Measurements from ENCODE around the gene PXYLP1. TPM values are rescaled to one million over a fixed set of nuclear protein-coding genes. Genes with fewer than 3 reads are reported as not detected.

PXYLP1 gene
- total and polyA plus RNA-seq, 9 of the 15 experiments (the other 6 are each of a cell fraction or from before 2014, with no cell fraction given): 0.80 to 2.9 (median 1.3) TPM

GRCh38 chr3:141312354-141313092, 80.9 kb downstream of the PXYLP1 start (continued):
- no peak for TF ChIP-seq BCLAF1 (IDR thresholded peaks at IDR 0.05; ENCODE audit: borderline replicate concordance in 1 of 2, control insufficient read depth in 1 of 2, low read depth in 2 of 2, low read length in 1 of 2)
- TF ChIP-seq EWSR1 (IDR thresholded peaks at IDR 0.05; ENCODE audit: borderline replicate concordance, low read depth, partially characterized antibody): no peak
- TF ChIP-seq CBFA2T2 (conservative IDR thresholded peaks at IDR 0.05): peak; percentile 76
- no peak; the same call in 1 of the 2 replicates for TF ChIP-seq ESRRA (IDR thresholded peaks at IDR 0.05; ENCODE audit: borderline replicate concordance, low read depth)
- no peak for TF ChIP-seq TGIF2 (CRISPR knock-in tag; IDR thresholded peaks at IDR 0.05)
- TF ChIP-seq, protein P1, sequence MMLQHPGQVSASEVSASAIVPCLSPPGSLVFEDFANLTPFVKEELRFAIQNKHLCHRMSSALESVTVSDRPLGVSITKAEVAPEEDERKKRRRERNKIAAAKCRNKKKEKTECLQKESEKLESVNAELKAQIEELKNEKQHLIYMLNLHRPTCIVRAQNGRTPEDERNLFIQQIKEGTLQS (IDR thresholded peaks at IDR 0.05): no peak
- TF ChIP-seq, protein P1 (CRISPR knock-in tag; conservative IDR thresholded peaks at IDR 0.05): no peak
- no peak for TF ChIP-seq ZNF124 (CRISPR knock-in tag; IDR thresholded peaks at IDR 0.05)
- TF ChIP-seq, protein P2, sequence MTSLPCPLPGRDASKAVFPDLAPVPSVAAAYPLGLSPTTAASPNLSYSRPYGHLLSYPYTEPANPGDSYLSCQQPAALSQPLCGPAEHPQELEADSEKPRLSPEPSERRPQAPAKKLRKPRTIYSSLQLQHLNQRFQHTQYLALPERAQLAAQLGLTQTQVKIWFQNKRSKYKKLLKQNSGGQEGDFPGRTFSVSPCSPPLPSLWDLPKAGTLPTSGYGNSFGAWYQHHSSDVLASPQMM (CRISPR knock-in tag; IDR thresholded peaks at IDR 0.05): peak; percentile 83
- no peak for TF ChIP-seq SIX5 (IDR thresholded peaks at IDR 0.05; ENCODE audit: borderline replicate concordance in 1 of 2, insufficient read depth in 1 of 2, low read depth in 1 of 2, low read length in 2 of 2)
- no peak for TF ChIP-seq NCOA6 (IDR thresholded peaks at IDR 0.05)
- TF ChIP-seq LEF1 (IDR thresholded peaks at IDR 0.05): peak; percentile 91
- TF ChIP-seq SMAD2 (IDR thresholded peaks at IDR 0.05; ENCODE audit: low read depth, low read length): no peak
- TF ChIP-seq ARID1B (IDR thresholded peaks at IDR 0.05): peak; percentile 81
- TF ChIP-seq KDM2B (CRISPR knock-in tag; IDR thresholded peaks at IDR 0.05): peak; percentile 99
- no peak for TF ChIP-seq XRCC5 (IDR thresholded peaks at IDR 0.05; ENCODE audit: low read depth, low read length)
- peak; percentile 85 for TF ChIP-seq HNRNPL (IDR thresholded peaks at IDR 0.05; ENCODE audit: low read depth, low read length)
- no peak for TF ChIP-seq SMAD1 (IDR thresholded peaks at IDR 0.05; ENCODE audit: low read depth, low read length, partially characterized antibody)
- peak; percentile 100 for TF ChIP-seq ZNF584 (CRISPR knock-in tag; IDR thresholded peaks at IDR 0.05; ENCODE audit: low read depth)
- peak; percentile 98 for TF ChIP-seq ZFP1 (CRISPR knock-in tag; IDR thresholded peaks at IDR 0.05)
- no peak for TF ChIP-seq KAT7 (CRISPR knock-in tag; IDR thresholded peaks at IDR 0.05; ENCODE audit: borderline replicate concordance)
- peak; percentile 99 for TF ChIP-seq ZNF449 (CRISPR knock-in tag; IDR thresholded peaks at IDR 0.05)
- peak; percentile 99 for TF ChIP-seq KLF13 (tag; IDR thresholded peaks at IDR 0.05; ENCODE audit: borderline replicate concordance, low read depth)

Measured in K562 (cell line).